ENCODE measurements around the gene YARS1. TPM values are rescaled to one million over a fixed set of nuclear protein-coding genes. Genes with fewer than 3 reads are reported as not detected.

The YARS1 gene
- total and polyA plus RNA-seq, 4 donors = 31.6 to 94.0 (median 52.6) TPM

GRCh38 chr1:32746130-32746529 is 71.0 kb downstream of the YARS1 start:
- Histone ChIP-seq H3K9me3 (ENCODE audit: control insufficient read depth in 4 of 4, low read length in 3 of 4) (no peaks in the 10 kb centered on the region), H3K27me3 (ENCODE audit: control insufficient read depth in 4 of 4, insufficient read depth in 4 of 4, low read length in 3 of 4) (no peaks in the 10 kb centered on the region), H3K36me3 (ENCODE audit: control insufficient read depth in 4 of 4, insufficient read depth in 3 of 4, low read depth in 1 of 4, low read length in 3 of 4) (no peaks in the 10 kb centered on the region), H3K4me3 (ENCODE audit: low read depth in 1 of 3, low read length in 3 of 3) (no peak overlapping the region), H3K9ac (ENCODE audit: low read depth in 1 of 2, low read length in 2 of 2) (no peak overlapping the region), H3K27ac (ENCODE audit: low read depth in 1 of 2, low read length in 2 of 2) (no peak overlapping the region), H3K4me1 (ENCODE audit: control insufficient read depth in 4 of 4, insufficient read depth in 4 of 4, low read length in 3 of 4) (peaks cover 0 to 19% (median 16%) of the 10 kb centered on the region in 4 donors)
- DNase-seq (ENCODE audit: low spot score) = no peak
- no peak for TF ChIP-seq NR2F2 (IDR thresholded peaks at IDR 0.05)
- TF ChIP-seq HNF4A (conservative IDR thresholded peaks at IDR 0.05) = no peak
- TF ChIP-seq ZBTB33 (IDR thresholded peaks at IDR 0.05) = no peak
- TF ChIP-seq, protein P1, sequence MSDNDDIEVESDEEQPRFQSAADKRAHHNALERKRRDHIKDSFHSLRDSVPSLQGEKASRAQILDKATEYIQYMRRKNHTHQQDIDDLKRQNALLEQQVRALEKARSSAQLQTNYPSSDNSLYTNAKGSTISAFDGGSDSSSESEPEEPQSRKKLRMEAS (IDR thresholded peaks at IDR 0.05) = no peak
- TF ChIP-seq FOXA1 (IDR thresholded peaks at IDR 0.05) = no peak
- no peak for TF ChIP-seq RAD21 (IDR thresholded peaks at IDR 0.05)
- no peak for TF ChIP-seq TAF1 (conservative IDR thresholded peaks at IDR 0.05)
- TF ChIP-seq FOXA2 (IDR thresholded peaks at IDR 0.05) = no peak
- no peak for TF ChIP-seq SP1 (IDR thresholded peaks at IDR 0.05)
- WGBS = 79% methylated on average over 9 of the region's 9 CpGs

DNA sequence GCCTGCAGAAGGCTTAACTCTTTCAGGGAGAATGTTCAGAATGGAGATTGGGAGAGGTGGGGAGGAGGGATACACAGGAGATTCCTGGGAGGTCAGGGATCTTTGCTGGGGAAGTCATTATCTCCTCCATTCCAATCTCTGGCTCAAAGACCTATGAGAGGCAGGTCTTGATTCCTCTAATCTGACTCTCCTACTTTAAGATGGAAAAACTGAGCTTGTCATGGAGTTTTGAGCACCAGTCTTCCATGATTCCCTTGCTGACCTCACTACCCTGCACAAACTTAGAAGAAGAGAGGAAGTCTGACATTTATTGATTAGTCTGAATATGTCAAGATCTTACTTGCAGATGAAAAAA is 73.1 kb downstream of the YARS1 start:
- no peaks in the 10 kb centered on the region for H3K36me3 ChIP-seq (ENCODE audit: control insufficient read depth in 4 of 4, insufficient read depth in 3 of 4, low read depth in 1 of 4, low read length in 3 of 4)
- no peak overlapping the region for H3K4me3 ChIP-seq (ENCODE audit: low read depth in 1 of 3, low read length in 3 of 3)
- H3K4me1 ChIP-seq (ENCODE audit: control insufficient read depth in 4 of 4, insufficient read depth in 4 of 4, low read length in 3 of 4) = peaks cover 0 to 22% (median 17%) of the 10 kb centered on the region in 4 donors
- H3K9ac ChIP-seq (ENCODE audit: low read depth in 1 of 2, low read length in 2 of 2) = no peak overlapping the region
- no peak for TF ChIP-seq SP1 (IDR thresholded peaks at IDR 0.05)
- TF ChIP-seq ZBTB33 (IDR thresholded peaks at IDR 0.05) = no peak
- TF ChIP-seq HNF4A (conservative IDR thresholded peaks at IDR 0.05) = no peak
- TF ChIP-seq, protein P2, sequence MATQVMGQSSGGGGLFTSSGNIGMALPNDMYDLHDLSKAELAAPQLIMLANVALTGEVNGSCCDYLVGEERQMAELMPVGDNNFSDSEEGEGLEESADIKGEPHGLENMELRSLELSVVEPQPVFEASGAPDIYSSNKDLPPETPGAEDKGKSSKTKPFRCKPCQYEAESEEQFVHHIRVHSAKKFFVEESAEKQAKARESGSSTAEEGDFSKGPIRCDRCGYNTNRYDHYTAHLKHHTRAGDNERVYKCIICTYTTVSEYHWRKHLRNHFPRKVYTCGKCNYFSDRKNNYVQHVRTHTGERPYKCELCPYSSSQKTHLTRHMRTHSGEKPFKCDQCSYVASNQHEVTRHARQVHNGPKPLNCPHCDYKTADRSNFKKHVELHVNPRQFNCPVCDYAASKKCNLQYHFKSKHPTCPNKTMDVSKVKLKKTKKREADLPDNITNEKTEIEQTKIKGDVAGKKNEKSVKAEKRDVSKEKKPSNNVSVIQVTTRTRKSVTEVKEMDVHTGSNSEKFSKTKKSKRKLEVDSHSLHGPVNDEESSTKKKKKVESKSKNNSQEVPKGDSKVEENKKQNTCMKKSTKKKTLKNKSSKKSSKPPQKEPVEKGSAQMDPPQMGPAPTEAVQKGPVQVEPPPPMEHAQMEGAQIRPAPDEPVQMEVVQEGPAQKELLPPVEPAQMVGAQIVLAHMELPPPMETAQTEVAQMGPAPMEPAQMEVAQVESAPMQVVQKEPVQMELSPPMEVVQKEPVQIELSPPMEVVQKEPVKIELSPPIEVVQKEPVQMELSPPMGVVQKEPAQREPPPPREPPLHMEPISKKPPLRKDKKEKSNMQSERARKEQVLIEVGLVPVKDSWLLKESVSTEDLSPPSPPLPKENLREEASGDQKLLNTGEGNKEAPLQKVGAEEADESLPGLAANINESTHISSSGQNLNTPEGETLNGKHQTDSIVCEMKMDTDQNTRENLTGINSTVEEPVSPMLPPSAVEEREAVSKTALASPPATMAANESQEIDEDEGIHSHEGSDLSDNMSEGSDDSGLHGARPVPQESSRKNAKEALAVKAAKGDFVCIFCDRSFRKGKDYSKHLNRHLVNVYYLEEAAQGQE (IDR thresholded peaks at IDR 0.05) = no peak
- TF ChIP-seq, protein P1 (IDR thresholded peaks at IDR 0.05) = no peak
- no peak for TF ChIP-seq ATF3 (IDR thresholded peaks at IDR 0.05)
- TF ChIP-seq FOXA1 (IDR thresholded peaks at IDR 0.05) = no peak
- TF ChIP-seq HNF4G (IDR thresholded peaks at IDR 0.05) = no peak
- no peak for TF ChIP-seq EGR1 (IDR thresholded peaks at IDR 0.05; ENCODE audit: low read depth in 2 of 2)
- no peak for TF ChIP-seq GABPA (IDR thresholded peaks at IDR 0.05 in 1 of 2, conservative IDR thresholded peaks at IDR 0.05 in 1 of 2)
- no peak for TF ChIP-seq FOXA2 (IDR thresholded peaks at IDR 0.05)
- no peak for TF ChIP-seq RXRA (IDR thresholded peaks at IDR 0.05)
- no peak for TF ChIP-seq YY1 (IDR thresholded peaks at IDR 0.05)
- no peak for TF ChIP-seq NR2F2 (IDR thresholded peaks at IDR 0.05)
- no peak for TF ChIP-seq RAD21 (IDR thresholded peaks at IDR 0.05)
- no peak for DNase-seq (ENCODE audit: low spot score)
- H3K27ac ChIP-seq (ENCODE audit: low read depth in 1 of 2, low read length in 2 of 2) = no peak overlapping the region
- no peaks in the 10 kb centered on the region for H3K27me3 ChIP-seq (ENCODE audit: control insufficient read depth in 4 of 4, insufficient read depth in 4 of 4, low read length in 3 of 4)
- H3K9me3 ChIP-seq (ENCODE audit: control insufficient read depth in 4 of 4, low read length in 3 of 4) = no peaks in the 10 kb centered on the region

Measured in liver (tissue), 9 donors.